Activated CD8-positive, alpha-beta memory T cell treated with anti-CD3 and anti-CD28 coated beads, Interleukin-2, amount 50 U/mL, for 24 hours (primary cell): Measurements from ENCODE around the gene LILRB2.
A peak's percentile ranks its signal among the peaks of the same experiment; 100 is the strongest.
"Not testable (repeated sequence)": the region's sequence is repeated elsewhere in the genome, so short reads cannot be mapped to it uniquely, and the experiment has no call there.

Experiments used
- DNase-seq: peaks from one replicate; pipeline ENCODE4 v3.0.0-alpha.2; 2020; ENCODE audit errors: extremely low read depth

The LILRB2 gene

DNA sequence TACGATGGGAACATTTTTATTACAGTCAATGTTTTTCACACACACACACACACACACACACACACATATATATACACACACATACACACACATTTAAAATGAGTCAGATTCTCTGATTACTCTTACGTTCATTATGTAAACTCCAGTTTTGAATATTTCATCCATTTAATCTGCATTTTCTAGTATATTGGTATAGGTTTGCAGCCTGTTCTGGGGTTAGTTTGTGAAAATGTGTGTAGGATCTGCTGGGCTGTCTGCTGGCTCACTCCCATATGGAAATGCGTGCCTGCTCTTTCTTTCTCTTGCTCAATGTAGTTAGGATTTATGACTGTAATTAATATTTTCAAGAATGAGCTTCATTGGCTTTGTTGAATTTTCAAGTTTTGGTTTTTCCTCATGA is 7.1 kb downstream of the LILRB2 start:
- DNase-seq = no peak

DNA sequence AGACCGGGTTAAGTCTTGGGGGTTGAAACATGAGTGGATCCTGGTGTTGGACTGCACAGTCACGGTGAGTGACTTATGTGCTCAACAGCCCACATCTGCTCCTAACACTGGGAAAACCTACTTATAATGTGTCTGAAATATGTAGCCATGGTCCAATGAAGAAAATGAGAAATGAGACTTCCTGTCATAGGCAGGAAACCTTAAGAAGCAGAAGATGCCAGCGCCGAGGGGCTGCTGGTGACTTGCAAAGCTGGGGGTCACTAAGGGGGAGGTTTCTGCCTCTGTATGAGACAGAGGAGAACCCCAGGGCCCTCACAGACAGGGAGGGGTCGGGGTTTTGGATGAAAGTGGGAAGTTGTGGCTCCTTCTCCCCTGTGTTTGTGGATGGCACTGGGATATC is 8.7 kb downstream of the LILRB2 start:
- not testable (repeated sequence) for DNase-seq

DNA sequence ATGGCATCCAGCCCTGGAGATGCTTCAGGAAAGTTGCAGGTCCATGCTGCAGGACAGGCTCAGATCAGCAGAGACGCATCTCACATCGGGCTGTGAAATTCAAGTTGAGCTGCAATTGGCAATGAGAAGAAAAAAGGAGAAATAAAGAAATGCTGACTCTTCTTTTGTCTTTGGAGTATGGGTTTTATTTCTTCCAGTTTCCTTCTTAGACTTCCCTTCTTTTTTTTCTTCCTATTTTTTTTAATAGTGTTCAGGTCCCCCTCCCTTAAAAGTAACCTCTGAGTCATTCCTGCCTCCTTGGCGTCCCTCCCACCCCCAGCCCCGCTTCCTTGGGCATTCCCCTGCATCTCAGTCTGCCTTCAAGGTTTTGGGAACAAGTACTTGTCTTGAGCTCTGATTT is 9.3 kb downstream of the LILRB2 start:
- not testable (repeated sequence) for DNase-seq

DNA sequence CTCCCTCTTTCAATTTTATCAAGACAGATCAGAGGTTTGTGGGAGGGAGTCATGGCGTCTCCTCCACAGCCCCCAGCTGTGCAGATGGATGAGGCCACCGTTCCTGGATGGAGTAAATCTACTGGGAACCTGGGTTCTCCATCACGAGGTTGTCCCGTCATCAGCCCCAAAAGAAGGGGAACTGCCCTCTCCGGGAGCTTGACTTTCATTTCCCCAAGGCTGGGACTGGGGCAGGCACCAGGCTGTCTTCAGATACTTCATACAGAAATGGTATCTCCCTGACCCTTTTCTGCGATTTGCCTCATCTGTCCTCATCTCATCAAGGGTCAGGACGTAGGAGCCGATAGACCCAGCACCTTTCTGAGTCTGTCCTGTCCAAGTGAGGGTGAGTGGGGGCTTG is 9.8 kb downstream of the LILRB2 start:
- DNase-seq = no peak

DNA sequence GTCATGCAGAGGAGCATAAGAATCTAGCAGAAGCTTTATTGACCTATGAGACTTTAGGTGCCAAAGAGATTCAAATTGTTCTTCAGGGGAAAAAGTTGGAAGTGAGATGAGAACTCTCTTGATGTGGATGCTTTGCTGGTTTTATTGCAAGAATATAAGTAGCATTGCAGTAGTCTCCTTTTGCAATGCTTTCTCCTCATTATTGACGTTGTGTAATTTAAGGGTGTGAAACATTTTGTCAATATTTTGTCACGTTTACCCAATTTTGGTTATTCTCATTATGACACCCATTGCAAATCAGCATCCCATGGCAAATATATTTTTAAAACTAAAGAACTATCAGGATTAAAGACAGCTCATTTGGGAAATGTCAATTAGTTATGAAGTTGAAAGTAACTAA is 12.0 kb downstream of the LILRB2 start:
- no peak for DNase-seq

DNA sequence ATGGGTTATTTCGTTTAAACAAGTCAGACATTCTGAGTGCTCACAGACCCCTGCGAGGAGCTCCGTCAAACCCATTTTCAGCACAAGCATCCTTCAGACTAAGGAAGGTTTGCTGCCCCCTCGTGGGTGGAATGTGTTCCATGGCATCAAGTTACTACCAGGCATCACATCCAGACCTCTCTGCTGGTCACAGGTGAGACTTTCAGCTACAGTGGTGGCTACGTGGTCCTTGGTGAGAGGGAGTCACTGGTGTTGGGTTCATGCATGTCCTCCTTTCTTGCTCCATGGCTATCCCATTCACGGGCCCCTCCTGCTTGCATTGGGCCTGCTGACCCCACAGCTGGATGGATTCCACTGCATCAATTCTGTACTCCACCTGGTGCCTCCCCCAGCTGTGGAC is 14.8 kb downstream of the LILRB2 start:
- peak; percentile 45 for DNase-seq

DNA sequence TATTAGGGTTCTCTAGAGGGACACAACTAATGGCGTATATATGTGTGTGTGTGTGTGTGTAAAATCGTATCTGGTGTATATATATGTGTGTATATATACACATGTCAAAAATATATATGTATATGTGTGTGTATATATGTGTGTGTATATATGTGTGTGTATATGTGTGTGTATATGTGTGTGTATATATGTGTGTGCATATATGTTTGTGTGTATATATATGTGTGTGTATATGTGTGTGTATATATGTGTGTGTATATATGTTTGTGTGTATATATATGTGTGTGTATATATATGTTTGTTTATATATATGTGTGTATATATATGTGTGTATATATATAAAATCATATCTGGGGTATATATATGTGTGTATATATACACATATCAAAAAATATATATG is 18.4 kb downstream of the LILRB2 start:
- no peak for DNase-seq

DNA sequence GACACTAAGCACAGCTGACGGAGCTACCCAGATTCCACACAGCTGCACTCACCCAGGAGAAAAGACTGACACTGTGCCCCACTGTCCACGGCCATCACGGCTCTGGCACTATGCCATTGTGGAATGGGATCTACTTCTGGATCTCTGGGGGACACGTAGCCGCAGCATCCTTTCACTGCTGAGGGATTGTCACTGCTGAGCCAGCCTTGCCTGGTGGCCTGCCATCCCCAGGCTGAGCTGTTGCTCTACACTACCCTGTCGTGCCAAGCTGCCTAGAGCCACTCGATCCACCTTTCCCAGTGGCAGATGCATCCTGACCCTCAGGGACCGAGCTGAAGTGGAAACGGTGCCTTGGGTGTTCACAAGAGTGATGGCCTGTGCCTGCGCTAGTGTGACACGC is 18.8 kb downstream of the LILRB2 start:
- DNase-seq = no peak

DNA sequence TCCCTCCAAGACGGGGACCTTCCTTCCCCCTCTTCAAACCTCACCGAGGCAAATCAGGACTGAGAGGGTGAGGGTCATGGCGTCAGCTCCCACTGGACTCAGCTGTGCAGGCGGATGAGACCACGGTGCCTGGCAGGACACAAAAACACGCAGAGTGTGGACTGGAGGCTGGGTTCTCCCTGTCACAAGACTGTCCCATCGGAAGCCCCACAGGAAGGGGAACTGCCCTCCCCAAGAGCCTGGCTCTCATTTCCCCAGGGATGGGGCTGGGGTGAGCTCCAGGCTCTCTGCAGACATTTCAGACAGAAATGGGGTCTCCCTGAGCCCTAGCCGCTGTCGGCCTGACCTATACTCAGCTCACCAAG is 23.8 kb downstream of the LILRB2 start, which contains the start of gene LILRB5:
LILRB5 (minus strand) TSS at position 158 of the 365 bp plus-strand sequence; CDS start at position 78, 80 bp downstream.
- no peak for DNase-seq

DNA sequence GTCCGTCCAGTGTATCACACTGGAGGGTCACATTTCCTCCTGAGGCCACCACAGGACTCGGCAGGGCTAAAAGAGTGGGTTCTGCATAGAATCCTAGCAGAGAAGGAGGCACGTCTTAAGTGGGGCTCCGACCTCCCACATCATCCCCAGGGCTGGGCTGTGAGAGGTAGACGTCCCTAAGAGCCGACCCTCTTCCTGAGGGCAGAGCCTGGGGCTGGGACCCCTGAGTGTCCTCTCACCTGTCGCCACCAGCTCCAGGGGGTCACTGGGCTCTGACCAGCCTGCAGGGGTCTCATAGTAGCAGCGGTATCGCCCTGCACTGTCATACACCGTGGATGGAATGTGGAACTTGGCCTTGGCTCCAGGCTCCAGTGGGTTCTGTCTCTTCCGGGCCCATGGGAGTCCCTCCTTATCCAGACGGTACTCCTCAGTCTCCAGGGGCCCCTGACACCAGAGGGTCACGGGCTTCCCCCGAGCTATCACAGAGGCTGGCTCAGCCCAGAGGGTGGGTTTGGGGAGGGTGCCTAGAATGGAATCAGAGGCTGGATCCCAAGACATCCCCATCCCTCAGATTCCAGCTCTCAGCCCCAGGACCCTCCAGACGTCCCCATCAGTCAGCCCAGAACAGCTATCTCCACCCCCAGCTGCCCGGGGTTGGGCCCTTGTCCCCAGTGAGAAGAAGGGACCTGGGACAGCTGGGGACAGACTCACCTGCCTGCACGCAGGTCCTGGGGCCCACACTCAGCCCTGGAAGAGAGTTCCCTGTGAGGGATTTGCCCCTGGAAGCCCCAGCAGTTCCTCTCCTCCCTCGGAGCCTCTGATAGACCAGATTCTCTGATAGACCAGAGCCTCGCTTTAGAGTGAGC is 24.4 kb downstream of the LILRB2 start:
- DNase-seq = no peak

DNA sequence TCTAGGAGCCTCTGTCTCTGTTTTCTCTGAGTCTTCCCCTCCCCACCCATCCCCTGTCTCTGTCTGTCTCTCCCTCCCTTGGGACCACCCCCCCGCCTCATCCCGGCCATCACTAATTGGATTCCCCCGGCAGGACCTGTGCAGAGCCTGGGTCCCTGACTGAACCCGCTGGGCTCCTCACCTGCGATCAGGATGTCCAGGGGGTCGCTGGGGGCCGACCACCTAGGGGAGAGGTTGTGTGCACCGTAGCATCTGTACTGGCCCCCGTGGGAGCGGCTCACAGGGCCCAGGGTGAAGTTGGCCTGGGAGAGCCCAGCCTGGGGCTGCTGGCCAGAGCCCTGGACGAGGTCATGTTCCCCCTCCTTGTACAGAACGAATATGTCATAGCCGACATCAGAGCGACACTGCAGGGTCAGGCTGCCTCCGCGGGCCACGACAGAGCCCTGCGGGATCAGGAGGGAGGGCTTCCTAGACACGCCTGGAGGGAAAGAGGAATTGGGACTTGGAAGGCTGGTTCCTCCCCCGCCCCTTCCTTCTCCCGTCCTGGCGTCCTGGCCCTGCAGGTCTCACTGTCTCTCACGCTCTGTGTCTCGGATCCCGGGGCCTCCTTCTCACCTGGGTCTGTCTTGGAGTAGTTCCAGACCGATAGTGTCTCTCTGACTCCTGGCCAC is 25.7 kb downstream of the LILRB2 start:
- no peak for DNase-seq

DNA sequence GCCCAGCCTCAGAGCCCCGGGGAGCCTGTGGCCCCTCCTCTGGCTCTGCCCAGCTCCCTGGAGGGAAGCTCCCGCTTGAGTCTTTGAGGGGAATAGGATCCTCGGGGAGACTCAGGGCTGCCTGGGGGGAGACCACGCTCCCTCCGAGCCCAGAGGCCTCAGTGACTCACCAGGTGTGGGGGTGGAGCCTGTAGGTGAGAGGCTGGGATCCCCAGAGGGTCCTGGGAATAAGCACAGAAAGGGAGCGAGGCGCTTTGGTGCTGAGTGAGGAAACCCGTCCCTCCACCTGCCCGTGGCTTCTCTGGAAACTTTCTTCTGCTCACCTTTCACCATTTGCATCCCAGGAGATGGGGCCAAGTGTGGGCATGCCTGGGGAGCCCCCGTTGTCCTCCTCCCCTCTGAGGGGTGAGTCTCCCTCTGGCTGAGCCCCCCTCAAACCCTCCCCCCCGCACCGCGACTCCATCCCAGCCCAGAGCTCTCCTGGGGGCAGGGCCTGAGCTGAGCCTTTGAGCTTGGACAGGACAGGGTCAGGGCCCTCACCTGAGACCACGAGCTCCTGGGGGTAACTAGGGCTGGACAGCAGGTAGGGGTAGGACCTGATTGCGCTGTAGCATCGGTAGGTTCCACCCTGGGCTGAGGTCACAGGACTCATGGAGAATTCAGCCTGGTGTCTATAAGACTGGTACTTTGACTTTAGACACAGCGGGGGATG is 26.6 kb downstream of the LILRB2 start:
- no peak for DNase-seq

DNA sequence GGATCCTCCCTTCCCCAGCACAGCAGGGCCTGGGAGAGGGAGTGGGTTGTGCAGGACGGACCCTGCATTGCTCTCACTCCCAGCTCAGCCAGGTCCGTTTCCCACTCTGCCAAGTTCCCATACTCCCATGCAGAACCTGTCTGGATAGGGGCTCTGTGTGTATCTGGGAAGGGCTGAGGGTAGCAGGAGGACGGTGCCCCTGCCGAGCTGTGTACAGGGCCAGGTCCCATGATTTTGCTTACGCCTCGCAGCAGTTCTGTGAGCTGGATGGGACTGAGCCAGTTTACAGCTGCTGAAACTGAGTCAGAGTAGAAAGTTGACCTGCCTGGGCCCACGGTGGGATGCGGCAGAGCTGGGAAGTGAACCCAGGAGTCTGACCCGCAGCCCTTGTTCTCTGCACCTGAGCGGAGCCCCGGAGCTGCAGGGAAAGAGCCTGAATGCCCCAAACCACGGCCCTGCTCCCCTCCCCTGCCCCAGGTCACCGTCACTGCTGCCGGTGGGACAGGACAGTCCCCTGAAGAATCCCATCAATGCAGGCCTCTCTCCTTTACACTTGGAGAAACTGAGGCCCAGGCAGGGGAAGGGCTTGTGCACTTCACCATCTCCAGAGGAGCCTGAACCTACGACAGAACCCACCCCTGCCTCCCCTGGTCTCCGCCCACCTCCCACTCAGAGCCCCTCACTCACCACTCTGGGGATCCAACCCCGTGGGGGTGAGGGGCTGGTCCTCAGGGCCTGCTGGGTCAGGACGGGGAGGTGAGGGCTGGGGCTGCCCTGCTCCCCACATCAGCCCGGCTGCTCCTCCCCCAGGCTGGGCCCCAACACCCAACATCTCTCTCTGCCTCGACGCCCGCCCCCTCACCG is 27.3 kb downstream of the LILRB2 start:
- DNase-seq = no peak

DNA sequence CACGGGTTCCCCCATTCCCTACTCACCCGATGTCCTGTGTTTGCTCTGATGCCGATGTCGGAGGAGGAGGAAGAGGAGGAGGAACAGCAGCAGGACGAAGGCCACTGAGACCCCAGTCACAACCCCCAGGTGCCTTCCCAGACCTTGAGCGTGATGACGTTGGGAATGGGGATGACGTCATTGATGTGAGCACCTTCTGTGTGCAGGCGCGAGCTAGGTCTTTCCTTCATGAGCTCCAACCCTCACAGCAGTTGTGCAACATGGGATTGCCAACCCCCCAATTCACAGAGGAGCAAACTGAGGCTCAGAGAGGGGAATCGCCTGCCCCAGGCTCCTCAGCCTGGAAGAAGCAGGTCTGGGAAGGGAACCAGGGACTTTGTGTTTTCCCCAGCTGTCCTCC is 28.1 kb downstream of the LILRB2 start:
- no peak for DNase-seq

DNA sequence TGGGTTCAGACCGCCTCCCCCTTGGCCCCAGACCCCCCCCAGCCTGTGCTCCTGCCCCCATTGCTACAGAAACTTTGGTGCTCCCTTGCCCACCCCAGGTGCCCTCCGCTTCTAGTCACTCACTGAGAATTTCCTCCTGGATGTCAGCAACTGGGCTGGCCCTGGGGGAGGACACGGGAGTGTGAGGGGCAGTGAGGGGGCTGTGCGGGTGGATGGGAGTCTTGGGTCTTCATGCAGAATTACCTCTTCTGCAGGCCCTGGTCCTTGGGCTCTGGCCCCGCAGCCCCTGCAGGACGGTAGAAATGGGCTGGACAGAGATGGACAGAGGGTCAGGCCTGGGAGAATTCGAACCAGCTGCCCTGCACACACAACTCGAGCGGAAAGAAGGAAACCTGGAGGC is 28.7 kb downstream of the LILRB2 start:
- no peak for DNase-seq

DNA sequence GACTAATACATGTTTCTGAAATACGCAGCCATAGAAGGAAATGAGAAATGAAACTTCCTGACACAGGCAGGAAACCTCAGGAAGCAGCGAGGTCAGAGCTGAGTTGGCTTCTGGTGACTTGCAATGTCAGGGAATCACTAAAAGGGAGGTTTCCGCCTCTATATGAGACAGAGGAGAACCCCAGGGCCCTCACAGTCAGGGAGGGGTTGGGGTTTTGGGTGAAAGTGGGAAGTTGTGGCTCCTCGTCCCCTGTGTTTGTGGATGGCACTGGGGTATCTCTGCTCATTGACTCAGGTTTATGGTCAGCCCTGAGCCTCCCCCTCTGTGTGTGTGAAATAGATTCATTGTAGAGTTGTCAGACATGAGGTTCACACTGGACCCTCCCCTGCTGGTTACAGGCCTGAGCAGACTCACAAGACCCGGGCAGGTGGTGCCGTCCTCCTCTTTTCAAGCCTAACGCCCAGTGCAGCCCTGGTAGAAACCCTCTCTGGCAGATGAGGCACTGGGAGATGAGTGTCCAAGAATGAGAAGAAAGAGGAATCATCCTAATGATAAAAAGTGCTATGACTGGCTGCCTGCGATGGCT is 32.8 kb downstream of the LILRB2 start:
- peak; percentile 30 for DNase-seq

DNA sequence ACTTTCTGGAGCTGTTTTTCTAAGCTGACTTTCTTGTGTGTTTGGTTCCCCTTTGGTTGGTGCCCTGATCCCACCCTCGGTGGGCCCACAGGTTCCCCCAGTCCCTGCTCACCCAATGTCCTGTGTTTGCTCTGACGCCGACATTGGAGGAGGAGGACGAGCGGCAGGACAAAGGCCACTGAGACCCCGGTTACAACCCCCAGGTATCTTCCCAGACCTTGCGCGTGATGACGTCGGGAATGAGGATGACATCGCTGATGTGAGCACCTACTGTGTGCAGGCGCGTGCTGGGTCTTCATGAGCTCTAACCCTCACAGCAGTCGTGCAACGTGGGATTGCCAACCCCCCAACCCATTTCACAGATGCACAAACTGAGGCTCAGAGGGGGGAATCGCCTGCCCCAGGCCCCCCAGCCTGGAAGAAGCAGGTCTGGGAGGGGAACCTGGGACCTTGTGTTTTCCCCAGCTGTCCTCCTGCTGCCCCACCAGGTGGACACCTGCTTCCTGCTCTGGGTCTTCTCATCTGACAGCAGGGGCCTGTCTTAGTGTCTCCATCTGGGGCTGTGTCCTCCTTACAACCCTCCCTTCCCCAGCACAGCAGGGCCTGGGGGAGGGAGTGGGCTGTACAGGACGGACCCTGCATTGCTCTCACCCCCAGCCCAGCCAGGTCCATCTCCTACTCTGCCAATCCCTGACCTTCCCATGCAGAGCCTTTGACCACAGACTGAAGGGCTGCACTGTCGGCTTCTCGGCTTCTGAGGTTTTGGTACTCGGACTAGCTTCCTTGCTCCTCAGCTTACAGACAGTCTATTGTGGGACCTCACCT is 33.6 kb downstream of the LILRB2 start:
- DNase-seq = no peak

DNA sequence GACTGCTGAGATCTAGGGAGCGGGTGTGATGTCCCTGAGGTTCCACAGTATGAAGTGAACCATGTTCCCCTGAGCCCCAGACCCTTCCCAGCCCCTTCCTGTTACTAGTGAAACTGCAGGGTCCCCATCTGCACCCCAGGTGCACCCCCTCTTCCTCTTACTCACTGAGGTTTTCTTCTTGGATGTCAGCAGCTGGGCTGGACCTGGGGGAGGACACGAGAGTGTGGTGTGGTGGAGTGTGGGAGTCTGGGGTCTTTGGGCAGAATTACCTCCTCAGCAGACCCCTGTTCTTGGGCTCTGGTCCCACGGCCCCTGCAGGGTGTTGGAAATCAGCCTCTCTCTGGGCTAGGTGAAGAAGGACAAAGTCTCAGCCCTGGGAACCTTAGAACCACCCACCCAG is 35.0 kb downstream of the LILRB2 start:
- DNase-seq = no peak

DNA sequence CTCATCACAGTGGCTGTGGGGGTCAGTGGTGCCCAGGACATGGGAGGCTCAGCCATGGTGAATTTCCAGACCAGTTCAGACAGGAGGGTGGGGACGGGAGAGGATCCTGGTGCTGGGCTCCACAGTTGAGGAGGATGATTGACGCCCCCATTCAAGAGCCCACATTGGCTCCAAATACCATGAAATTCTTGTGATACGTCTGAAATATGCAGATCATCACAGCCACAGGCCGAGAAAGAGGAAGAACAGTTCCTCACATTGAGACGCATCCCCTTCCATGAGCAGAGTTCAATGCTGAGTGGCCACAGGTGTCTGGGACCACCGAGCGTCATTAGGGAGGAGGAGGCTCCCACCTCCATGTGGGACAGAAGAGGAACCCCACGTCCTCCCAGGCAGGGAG is 37.1 kb downstream of the LILRB2 start:
- not testable (repeated sequence) for DNase-seq

DNA sequence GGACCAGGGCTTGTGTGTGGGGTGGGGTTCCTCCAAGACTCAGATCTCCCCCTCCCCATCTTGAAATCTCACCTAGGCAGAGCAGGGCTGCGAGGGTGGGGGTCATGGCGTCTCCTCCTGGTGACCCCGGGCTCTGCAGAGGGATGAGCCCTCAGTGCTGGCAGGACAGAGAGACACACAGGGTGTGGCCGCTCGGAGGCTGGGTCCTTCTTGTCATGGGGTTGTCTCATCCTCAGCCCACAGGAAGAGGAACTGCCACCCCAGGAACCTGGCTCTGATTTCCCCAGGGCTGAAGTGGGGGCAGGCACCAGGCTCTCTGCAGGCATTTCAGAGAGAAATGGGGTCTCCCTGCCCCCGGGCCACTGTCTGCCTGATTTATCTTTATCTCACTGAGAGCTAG is 38.3 kb downstream of the LILRB2 start, which contains the start of gene LILRA6:
LILRA6 (minus strand) TSS at position 145 of the 400 bp plus-strand sequence.
- DNase-seq = not testable (repeated sequence)
